ENCODE results near the gene MLLT10. TPM values are rescaled to one million over a fixed set of nuclear protein-coding genes. Genes with fewer than 3 reads are reported as not detected.

The MLLT10 gene
- total RNA-seq, 1 donor: 36.1 TPM

- TF ChIP-seq, protein P1, sequence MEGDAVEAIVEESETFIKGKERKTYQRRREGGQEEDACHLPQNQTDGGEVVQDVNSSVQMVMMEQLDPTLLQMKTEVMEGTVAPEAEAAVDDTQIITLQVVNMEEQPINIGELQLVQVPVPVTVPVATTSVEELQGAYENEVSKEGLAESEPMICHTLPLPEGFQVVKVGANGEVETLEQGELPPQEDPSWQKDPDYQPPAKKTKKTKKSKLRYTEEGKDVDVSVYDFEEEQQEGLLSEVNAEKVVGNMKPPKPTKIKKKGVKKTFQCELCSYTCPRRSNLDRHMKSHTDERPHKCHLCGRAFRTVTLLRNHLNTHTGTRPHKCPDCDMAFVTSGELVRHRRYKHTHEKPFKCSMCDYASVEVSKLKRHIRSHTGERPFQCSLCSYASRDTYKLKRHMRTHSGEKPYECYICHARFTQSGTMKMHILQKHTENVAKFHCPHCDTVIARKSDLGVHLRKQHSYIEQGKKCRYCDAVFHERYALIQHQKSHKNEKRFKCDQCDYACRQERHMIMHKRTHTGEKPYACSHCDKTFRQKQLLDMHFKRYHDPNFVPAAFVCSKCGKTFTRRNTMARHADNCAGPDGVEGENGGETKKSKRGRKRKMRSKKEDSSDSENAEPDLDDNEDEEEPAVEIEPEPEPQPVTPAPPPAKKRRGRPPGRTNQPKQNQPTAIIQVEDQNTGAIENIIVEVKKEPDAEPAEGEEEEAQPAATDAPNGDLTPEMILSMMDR (IDR thresholded peaks at IDR 0.05; ENCODE audit: insufficient read depth, low read length): no peak
- DNase-seq (ENCODE audit: low read depth): no peak
- no peak overlapping the region for H3K4me3 ChIP-seq (ENCODE audit: low read depth, low read length)
Observed at GRCh38 chr10:21791276-21791675, 257.2 kb downstream of the MLLT10 start.

Small RNAs within 50 kb of the gene (small RNA-seq; reads per million reads assigned to genes)
- gene MIR1915: not detected
- not detected for gene RN7SKP219
- gene RNU6-1141P: 5.7 reads per million, percentile 90 among the genes with 10 or more reads in this experiment
- not detected for gene RNU6-306P

Other genes with a start within 250 kb of the MLLT10 start
- 0.41 and 0.90 TPM in 2 replicates for gene SKIDA1, start 8.6 kb upstream of the MLLT10 start, total RNA-seq (ENCODE audit: low replicate concordance)